H54 (cell line): ENCODE results near the gene HNMT.

ENCODE experiments used
- DNase-seq: peaks from one replicate; pipeline ENCODE4 v3.0.0; 2011; ENCODE audit warnings: low spot score, mixed read lengths; ENCODE audit not compliant: insufficient read length
- FAIRE-seq: peaks from 3 replicates; lab custom pipeline; 2011; peaks lifted over from hg19 to GRCh38; lab: Jason Lieb, UNC
- POLR2A ChIP-seq: IDR thresholded peaks from 2 replicates; pipeline ENCODE4 v1.6.1; 2011; ENCODE audit warnings: low read depth, mild to moderate bottlenecking, low read length

Gene HNMT

GRCh38 chr2:137939026-137939425, 25.2 kb upstream of the HNMT start:
- no peak for DNase-seq
- TF ChIP-seq POLR2A, result no peak
- FAIRE-seq, result no peak

- FAIRE-seq (no peak), DNase-seq (no peak)
- no peak for TF ChIP-seq POLR2A
Measured at GRCh38 chr2:137940154-137940553, 24.1 kb upstream of the HNMT start.

GRCh38 chr2:137942037-137942832, 22.0 kb upstream of the HNMT start:
- FAIRE-seq, result no peak
- TF ChIP-seq POLR2A, result no peak
- DNase-seq, result no peak

GRCh38 chr2:137942833-137943677, 21.2 kb upstream of the HNMT start:
- no peak for TF ChIP-seq POLR2A
- DNase-seq, result no peak
- no peak for FAIRE-seq

- TF ChIP-seq POLR2A, result no peak
- DNase-seq (no peak), FAIRE-seq (no peak)
Measured at GRCh38 chr2:137943678-137944347, 20.5 kb upstream of the HNMT start.

GRCh38 chr2:137944714-137945113, 19.6 kb upstream of the HNMT start:
- no peak for TF ChIP-seq POLR2A
- FAIRE-seq (no peak), DNase-seq (no peak)

GRCh38 chr2:137945229-137945628, 19.0 kb upstream of the HNMT start:
- DNase-seq, result no peak
- TF ChIP-seq POLR2A, result no peak
- no peak for FAIRE-seq

GRCh38 chr2:137946227-137946626, 18.0 kb upstream of the HNMT start:
- DNase-seq, result no peak
- TF ChIP-seq POLR2A, result no peak
- FAIRE-seq, result no peak

- peak; percentile 15 for FAIRE-seq
- no peak for DNase-seq
- no peak for TF ChIP-seq POLR2A
Measured at GRCh38 chr2:137947032-137947727, 17.1 kb upstream of the HNMT start.

GRCh38 chr2:137947728-137948336, 16.4 kb upstream of the HNMT start:
- FAIRE-seq, result peak; percentile 93
- no peak for DNase-seq
- no peak for TF ChIP-seq POLR2A

GRCh38 chr2:137948894-137949293, 15.4 kb upstream of the HNMT start:
- TF ChIP-seq POLR2A, result no peak
- FAIRE-seq, result no peak
- no peak for DNase-seq

- FAIRE-seq, result no peak
- TF ChIP-seq POLR2A, result no peak
Measured at GRCh38 chr2:137950238-137950637, 14.0 kb upstream of the HNMT start.

GRCh38 chr2:137951586-137951985, 12.7 kb upstream of the HNMT start:
- FAIRE-seq, result no peak
- no peak for DNase-seq
- TF ChIP-seq POLR2A, result no peak

More at GRCh38 chr2:137950238-137950637, 14.0 kb upstream of the HNMT start:
- no peak for DNase-seq
